GM18499 (cell line): Measurements from ENCODE around the gene BLOC1S5.

Experiments used
- ATAC-seq: cut with Tn5 transposase; IDR thresholded peaks from one replicate; pipeline ENCODE4 v1.9.1; 2021; ENCODE audit warnings: moderate number of reproducible peaks; ENCODE audit not compliant: insufficient read depth, unreplicated experiment

BLOC1S5 gene

GRCh38 chr6:8082954-8083858, 19.0 kb upstream of the BLOC1S5 start:
- ATAC-seq = no peak

GRCh38 chr6:8082572-8082953, 18.4 kb upstream of the BLOC1S5 start:
- no peak for ATAC-seq

DNA sequence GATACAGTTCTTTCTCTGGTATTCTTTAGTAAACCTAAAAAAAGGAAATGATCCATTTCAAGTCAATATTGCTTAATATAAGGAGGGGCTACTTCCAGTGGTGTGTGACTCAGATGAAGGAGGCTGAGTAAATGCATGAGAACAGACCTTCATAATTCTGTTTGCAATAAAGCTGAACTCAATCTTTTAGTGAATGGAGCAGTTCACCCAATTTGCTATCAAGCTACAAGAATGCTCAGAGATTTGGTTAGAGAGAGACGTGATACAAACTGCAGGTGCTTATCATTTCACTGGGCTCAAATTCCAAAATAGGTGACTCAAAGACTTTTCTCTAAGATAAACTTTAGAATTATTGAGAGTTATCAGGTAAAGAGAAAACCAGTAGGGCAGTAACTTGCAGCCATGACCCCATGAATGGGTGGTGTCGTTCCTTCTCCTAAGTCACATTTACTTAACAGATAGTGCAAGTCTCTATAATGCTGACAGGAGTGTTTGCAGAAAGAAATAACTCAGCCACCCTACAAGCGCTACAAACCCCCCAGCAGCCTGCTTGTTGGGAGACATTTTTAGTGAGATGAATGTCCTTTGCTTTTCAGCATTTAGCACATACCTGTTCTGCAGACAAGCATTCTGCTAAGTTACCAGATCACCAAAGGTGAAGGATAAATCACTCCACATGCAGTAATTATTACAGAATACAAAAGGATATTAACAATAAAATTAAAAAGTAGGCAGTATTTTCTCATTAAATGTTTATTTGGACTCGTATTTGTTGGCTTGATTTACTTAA, 16.4 kb upstream of the BLOC1S5 start:
- ATAC-seq = no peak

DNA sequence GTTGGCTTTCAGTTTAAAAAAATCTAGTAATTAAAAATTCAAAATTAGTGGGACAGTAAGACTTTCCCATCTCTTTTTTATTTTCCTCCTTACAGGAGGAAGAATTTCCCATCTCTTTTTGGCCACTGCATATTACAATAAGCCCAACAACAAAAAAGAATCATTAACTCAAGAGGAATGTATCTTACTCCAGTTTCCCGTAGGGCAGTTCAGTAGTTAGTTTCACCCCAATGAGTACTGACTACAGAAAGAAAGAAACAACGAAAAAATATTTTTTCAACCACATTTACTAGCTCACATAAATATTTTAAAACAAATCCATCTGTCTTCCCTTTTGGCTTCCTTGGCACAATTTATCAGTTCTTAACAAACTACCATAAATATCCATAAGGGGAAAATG, 14.9 kb upstream of the BLOC1S5 start:
- no peak for ATAC-seq

DNA sequence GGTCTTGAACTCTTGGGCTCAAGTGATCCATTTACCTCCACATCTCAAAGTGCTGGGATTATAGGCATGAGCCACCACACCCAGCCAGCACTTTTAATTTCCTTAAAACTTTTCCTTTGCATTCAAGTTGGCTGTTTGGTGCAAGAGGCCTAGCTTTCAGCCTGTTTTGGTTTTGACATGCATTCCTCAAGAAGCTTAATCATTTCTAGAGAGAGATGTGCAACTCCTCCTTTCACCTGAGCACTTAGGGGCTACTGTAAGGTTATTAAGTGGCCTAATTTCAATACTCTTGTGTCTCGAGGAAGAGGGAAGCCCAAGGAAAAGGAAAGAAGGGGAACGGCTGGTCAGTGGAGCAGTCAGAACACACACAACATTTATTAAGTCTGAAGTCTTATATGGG, 13.8 kb upstream of the BLOC1S5 start:
- no peak for ATAC-seq

- ATAC-seq = no peak
Measured at GRCh38 chr6:8075704-8076103, 11.5 kb upstream of the BLOC1S5 start.

- no peak for ATAC-seq
Measured at GRCh38 chr6:8075185-8075584, 11.0 kb upstream of the BLOC1S5 start.

DNA sequence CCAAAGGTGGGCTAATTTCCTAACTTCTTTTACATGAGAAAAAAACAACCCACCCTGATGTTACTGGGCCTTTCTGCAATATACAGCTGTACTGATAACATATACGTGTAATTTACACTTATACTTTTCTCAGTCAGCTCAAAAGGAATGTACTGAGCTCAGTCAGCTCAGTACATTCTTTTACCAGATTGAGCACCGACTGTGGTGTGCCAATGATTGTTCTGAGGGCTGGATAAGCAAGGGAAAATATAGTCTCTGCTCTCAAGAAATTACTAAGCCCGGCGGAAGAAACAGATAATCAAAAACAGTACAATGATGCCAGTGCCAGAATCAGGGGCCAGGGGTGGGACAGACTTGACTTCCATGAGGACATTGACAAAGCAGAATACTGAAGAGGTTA, 10.0 kb upstream of the BLOC1S5 start:
- no peak for ATAC-seq

DNA sequence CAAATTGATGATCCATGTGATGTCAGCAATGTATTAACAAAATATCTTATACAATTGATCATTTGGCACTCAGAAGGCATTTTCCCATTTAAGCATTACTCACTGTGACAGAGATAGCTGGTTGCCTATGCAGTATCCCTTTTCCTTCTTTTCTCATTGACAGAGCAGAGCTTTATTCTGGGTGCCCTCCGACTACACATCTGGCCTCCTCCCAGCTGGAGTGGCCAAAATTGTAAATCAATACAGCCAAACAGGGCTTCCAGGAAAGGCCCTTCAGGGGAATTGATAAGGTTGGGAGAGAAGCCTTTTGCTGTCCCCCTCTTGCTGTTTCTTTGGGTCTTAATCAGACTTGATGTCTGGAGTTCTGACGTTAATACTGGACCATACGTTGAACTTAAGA, 9.6 kb upstream of the BLOC1S5 start:
- ATAC-seq = no peak

DNA sequence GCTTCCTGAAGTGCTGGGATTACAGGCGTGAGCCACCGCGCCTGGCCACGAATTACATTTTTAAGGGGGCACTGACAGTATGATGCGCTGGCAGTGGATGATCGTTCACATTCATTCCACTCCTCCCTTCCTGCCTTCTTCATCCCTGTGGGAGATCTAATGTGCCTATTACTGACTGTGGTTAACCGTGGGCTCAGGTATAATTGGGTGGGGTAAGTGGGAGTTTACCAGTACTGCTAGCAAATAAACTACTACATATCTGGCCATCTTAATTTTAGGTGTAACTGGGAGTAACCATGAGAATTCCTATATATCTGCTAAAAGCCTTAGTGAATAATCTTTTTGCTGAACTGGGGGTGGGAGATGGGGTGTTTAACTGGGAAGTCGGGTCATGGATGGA, 6.5 kb upstream of the BLOC1S5 start:
- ATAC-seq = no peak

DNA sequence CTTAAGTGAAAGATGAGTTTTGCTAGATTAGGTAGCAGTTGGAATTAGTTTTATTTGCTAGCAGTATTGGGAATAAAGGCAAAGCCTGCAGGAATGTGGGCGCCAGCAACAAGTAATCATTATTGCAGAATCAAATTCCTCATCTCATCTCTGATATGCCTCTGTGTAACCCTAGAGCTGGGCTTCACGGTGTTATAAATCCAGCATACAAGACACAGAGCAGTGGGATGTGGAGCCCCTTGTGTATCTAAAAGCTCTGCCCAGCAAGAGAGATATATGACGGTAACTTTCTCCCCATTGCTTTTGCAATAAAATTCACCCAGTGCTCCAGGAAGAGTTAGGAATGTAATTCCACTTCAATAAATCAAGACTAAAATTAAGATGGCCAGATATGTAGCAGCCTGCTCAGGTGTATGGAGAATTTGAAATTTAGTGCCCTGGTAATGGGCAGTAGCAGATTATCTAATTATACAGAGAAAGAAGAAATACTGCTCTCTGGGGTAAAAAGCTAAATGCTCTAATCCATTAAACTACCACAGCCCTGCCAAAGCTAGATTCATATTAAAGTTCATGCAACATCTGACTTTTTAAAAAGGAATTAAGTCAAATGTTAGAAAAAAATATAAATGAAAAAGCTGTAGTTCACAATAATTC, 5.6 kb upstream of the BLOC1S5 start:
- no peak for ATAC-seq

- ATAC-seq = no peak
Measured at GRCh38 chr6:8069151-8069550, 5.0 kb upstream of the BLOC1S5 start.

DNA sequence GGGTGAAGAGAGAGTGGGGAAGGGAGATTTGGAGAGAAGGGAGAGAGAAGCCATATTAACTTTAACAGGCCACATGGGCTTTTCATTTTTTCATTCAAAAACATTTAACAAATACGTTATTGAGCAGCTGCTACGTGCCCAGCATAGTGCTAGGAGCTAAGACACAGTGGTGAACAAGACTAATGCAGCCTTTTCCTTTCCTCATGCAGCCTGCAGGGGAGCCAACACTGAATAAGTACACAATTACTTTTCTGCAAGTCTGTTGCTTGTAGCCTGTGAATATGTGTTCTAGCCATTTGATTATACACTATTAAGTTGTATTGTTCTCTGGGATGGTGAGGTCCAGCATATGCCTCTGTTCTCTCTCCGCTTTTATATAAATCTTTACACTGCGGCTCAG, 1.9 kb upstream of the BLOC1S5 start:
- ATAC-seq = no peak

GRCh38 chr6:8065519-8065911, 1.3 kb upstream of the BLOC1S5 start:
- peak; percentile 52 for ATAC-seq

- ATAC-seq = no peak
Measured at GRCh38 chr6:8064638-8065518, 689 bp upstream of the BLOC1S5 start.

GRCh38 chr6:8061736-8062135, 2.5 kb downstream of the BLOC1S5 start:
- no peak for ATAC-seq

DNA sequence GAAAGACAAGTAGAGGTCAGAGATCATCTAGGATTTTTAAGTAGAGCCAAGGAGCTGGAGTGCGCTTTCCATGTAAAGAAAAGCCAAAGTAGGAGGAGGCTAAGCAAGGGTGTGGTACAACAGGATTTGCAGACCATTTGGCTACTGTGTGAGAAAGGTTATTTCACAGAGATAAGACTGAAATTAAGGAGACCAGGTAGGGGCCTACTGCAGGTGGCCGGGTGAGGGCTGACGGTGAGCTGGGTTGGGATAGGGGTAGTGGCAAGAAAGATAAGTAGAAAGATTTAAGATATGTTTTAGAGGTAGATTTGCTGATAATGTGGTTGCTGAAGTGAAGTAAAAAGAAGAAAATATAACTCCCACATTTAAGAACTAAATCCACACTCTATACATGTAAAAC, 3.8 kb downstream of the BLOC1S5 start:
- no peak for ATAC-seq

GRCh38 chr6:8059129-8059528, 5.1 kb downstream of the BLOC1S5 start:
- no peak for ATAC-seq

DNA sequence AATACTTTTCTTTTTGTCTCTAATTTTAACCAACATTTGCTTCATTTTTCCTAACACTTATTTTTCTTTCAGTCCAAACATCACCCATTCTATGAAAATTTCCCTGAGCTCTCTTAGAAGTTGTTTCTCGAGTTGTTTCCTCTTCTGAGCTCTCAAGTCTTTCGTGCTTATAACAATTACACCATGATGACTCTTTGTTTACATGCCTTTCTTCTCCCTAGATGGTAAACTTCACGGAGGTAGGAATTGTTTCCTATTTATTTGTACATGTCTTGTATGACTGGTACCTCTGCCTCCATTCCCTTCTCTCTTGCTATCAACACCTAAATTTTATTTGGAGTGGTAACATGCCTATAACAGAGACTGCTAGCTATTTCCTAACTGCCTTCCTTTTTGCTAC, 6.4 kb downstream of the BLOC1S5 start:
- ATAC-seq = no peak

GRCh38 chr6:8057263-8057662, 6.9 kb downstream of the BLOC1S5 start:
- no peak for ATAC-seq
